OCI-M1 (cell line): ENCODE results near the gene SOX1.

Experiments
- DNase-seq: peaks from one replicate; lab custom pipeline; 2025; lab: John Stamatoyannopoulos, UW

Gene SOX1

GRCh38 chr13:112067116-112067741 lies at the start of gene SOX1:
TSS of gene SOX1 (plus strand) at chr13:112067149. CDS start at chr13:112067659, 510 bp downstream.
- DNase-seq, result no peak

GRCh38 chr13:112024577-112024976 lies 42.4 kb upstream of the SOX1 start:
- no peak for DNase-seq

- DNase-seq, result no peak
These were observed 39.7 kb upstream of the SOX1 start for GRCh38 chr13:112027250-112027649.

GRCh38 chr13:112028481-112028880 lies 38.5 kb upstream of the SOX1 start:
- DNase-seq, result no peak

- no peak for DNase-seq
These were observed 37.8 kb upstream of the SOX1 start for GRCh38 chr13:112029143-112029542.

- DNase-seq, result no peak
These were observed 34.6 kb upstream of the SOX1 start for GRCh38 chr13:112032186-112032993.

- DNase-seq, result no peak
These were observed 32.7 kb upstream of the SOX1 start for GRCh38 chr13:112034231-112034630.

GRCh38 chr13:112034846-112035245 lies 32.1 kb upstream of the SOX1 start:
- DNase-seq, result no peak

- DNase-seq, result no peak
These were observed 24.5 kb upstream of the SOX1 start for GRCh38 chr13:112042496-112042895.

GRCh38 chr13:112052213-112052612 lies 14.7 kb upstream of the SOX1 start:
- DNase-seq, result no peak

- DNase-seq, result no peak
These were observed 13.7 kb upstream of the SOX1 start for GRCh38 chr13:112053167-112053743.

- no peak for DNase-seq
These were observed 13.0 kb upstream of the SOX1 start for GRCh38 chr13:112053744-112054615.

- DNase-seq, result no peak
These were observed 12.3 kb upstream of the SOX1 start for GRCh38 chr13:112054616-112055015.

GRCh38 chr13:112055036-112055914 lies 11.7 kb upstream of the SOX1 start:
- no peak for DNase-seq

GRCh38 chr13:112055915-112056269 lies 11.1 kb upstream of the SOX1 start:
- DNase-seq, result no peak

GRCh38 chr13:112056284-112056727 lies 10.6 kb upstream of the SOX1 start:
- no peak for DNase-seq

GRCh38 chr13:112056739-112057438 lies 10.1 kb upstream of the SOX1 start:
- DNase-seq, result no peak

- no peak for DNase-seq
These were observed 9.6 kb upstream of the SOX1 start for GRCh38 chr13:112057439-112057735.

GRCh38 chr13:112057736-112058518 lies 9.0 kb upstream of the SOX1 start:
- no peak for DNase-seq

GRCh38 chr13:112058519-112058873 lies 8.5 kb upstream of the SOX1 start:
- no peak for DNase-seq
